Esophagus squamous epithelium (tissue), 4 donors: ENCODE results near the gene ZEB2.

Experiments used
- CTCF ChIP-seq, 6 experiments: fragments of 450-650 bp in 4 of 6; fragments of 200-600 bp in 2 of 6; sonication (generic) in 2 of 6; IDR thresholded peaks; one replicate each; pipeline ENCODE4 v1.5.1; 2016 to 2019; ENCODE audit warnings: antibody characterized with exemption in 6 of 6, mild to moderate bottlenecking in 4 of 6, moderate library complexity in 4 of 6
- POLR2A ChIP-seq, 4 donors: fragments of 450-650 bp; IDR thresholded peaks; one replicate each; pipeline ENCODE4 v1.6.1; 2017; ENCODE audit warnings: antibody characterized with exemption in 4 of 4, mild to moderate bottlenecking in 4 of 4, moderate library complexity in 3 of 4

GRCh38 chr2:144341538-144341937 lies 178.4 kb downstream of the ZEB2 start:
- TF ChIP-seq CTCF (IDR thresholded peaks at IDR 0.05) (no peak), POLR2A (IDR thresholded peaks at IDR 0.05) (no peak)
